HFF-Myc (cell line): ENCODE results near the gene PPP1R14B.

Experiments
- DNase-seq: peaks from one replicate; pipeline ENCODE4 v3.0.0-alpha.2; 2011; ENCODE audit warnings: low read depth; ENCODE audit errors: extremely low read depth
- H3K4me3 ChIP-seq: replicated peaks from 2 replicates; pipeline ENCODE4 v1.5.1; 2011; ENCODE audit warnings: low read depth, mild to moderate bottlenecking, control low read depth, low read length
- CTCF ChIP-seq: IDR thresholded peaks from 2 replicates; pipeline ENCODE4 v1.5.1; 2012; ENCODE audit warnings: mild to moderate bottlenecking, low read depth, low read length, control low read depth; ENCODE audit errors: missing control alignments

PPP1R14B gene

DNA sequence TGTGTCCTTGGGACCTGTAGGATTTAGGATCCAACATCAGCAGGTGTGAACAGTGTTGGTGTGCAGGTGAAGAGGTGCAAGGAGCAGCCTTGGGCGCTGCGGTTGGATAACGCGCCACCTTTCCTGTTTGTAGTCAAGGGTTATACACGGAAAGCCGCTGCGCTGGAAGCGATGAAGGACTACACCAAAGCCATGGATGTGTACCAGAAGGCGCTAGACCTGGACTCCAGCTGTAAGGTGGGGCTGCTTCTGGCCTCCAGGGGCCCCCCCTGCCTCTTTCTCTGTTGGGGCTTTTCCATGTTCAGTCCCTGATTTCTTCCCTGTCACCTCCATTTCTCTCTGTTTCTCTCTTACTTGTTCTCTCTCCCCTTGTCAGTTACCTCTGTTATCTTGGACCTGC, 43.8 kb downstream of the PPP1R14B start:
- no peak overlapping the region for H3K4me3 ChIP-seq
- TF ChIP-seq CTCF: no peak
- DNase-seq: no peak

DNA sequence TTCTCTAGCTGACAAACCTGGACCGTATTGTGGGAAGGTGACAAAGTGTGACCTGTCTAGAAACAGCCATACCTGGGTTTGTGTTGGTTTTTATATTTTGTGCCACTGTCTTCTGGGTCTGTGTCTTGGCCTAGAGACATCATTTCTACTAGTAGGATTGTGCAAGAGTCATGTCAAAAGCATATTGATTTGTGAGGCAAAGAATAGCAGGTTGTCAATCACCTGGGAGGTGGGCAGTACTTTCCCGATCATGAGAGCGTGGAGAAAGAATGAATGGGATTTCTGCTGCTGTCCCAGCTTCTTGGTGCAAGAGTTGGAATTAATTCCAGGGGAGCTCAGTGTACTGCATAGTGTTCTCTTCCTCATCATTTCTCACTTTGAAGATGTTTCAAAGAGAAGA, 45.2 kb downstream of the PPP1R14B start:
- no peak for DNase-seq
- H3K4me3 ChIP-seq: no peak overlapping the region
- TF ChIP-seq CTCF: no peak

DNA sequence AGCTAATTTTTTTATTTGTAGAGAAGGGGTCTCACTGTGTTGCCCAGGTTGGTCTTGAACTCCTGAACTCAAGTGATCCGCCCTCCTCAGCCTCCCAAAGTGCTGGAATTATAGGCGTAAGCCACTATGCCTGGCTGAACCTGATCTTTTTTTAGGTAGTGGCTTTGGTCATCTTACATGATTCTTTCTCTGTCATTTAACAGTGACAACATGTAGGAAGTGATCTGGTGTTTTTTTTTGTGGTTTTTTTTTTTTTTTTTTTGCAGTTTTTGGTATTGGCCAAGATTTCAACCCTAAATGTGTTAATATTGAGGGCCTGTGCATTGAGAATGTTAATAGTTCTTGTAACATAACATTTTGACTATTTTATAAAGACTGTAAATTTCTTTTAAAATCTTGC, 48.2 kb downstream of the PPP1R14B start:
- no peak for TF ChIP-seq CTCF
- DNase-seq: no peak
- H3K4me3 ChIP-seq: no peak overlapping the region

DNA sequence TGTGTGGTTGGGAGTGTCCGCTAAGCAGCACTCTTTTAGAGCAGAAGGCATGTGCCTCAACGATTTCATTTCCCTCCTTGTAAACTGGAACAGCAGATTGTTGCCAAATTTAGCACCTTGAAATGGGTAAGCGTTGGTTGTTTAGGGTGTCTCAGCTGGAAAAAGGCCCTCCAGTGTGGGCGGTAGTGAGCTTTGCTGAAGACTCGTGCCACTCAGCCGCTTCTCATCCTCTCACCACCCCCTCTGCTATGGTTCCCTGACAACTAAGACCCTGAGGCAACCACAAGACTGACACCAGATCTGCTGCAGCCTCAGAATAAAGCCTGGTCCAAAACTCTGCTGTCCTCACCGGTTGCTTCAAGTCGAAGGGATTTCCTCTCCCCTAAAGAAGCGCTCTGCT, 50.1 kb downstream of the PPP1R14B start:
- H3K4me3 ChIP-seq: no peak overlapping the region
- TF ChIP-seq CTCF: no peak
- no peak for DNase-seq
